Nucleus accumbens (tissue), 56 donors: ENCODE data around the gene RPS6KA3.
A peak's percentile ranks its signal among the peaks of the same experiment; 100 is the strongest.
"Not testable (repeated sequence)": the region's sequence is repeated elsewhere in the genome, so short reads cannot be mapped to it uniquely, and the experiment has no call there.

Source experiments
- DNase-seq, 56 donors: peaks; one replicate each; lab custom pipeline; 2025; lab: John Stamatoyannopoulos, UW

RPS6KA3 gene

DNA sequence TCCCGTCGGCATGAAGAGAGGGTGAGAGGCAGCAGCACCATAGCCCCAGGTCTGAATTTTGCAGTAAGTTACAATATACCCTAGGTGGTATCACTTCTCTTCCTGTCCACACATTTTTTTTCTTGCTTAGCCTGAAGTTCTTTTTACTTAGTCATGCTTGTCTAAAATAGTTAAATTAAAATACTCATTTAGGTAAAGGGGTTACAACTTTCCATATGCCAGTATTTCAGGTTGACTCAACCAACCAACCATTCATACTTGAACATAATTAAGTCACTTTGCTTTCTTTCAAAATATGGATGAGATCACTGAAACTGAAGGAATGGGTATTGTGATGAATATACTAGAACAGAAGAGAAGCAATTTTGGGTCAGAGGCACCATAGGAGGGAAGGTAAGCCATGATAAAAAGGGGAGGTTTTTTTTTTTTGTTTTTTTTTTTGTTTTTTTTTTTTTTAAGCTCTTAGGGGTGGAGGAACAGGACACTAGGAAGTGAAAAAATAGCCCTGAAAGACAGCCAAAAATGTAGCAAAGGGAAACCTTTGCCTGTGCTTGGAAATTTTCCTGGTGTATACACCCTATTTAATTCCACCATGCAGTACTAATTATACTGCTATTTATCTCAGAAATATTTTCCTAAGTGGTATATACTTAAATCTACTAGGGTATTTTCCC lies 41.8 kb downstream of the RPS6KA3 start:
- DNase-seq: no peak

DNA sequence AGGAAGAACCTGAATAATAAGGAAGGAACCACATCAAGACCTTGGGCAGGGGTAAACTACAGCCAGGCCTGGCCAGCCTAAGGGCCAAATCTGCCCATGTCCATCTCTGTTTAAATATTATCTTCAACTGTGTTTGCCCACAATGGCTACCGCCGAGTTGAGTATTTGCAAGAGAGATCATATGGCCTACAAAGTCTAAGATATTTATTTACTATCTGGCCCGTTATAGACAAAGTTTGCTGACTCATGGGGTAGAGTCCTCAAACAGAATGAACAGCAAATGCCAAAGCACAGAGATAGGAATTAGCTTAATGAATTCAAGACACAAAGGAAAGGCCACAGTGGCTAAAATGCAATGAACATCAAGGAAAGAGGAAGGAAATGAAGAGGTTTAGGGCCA lies 44.8 kb downstream of the RPS6KA3 start:
- no peak for DNase-seq

DNA sequence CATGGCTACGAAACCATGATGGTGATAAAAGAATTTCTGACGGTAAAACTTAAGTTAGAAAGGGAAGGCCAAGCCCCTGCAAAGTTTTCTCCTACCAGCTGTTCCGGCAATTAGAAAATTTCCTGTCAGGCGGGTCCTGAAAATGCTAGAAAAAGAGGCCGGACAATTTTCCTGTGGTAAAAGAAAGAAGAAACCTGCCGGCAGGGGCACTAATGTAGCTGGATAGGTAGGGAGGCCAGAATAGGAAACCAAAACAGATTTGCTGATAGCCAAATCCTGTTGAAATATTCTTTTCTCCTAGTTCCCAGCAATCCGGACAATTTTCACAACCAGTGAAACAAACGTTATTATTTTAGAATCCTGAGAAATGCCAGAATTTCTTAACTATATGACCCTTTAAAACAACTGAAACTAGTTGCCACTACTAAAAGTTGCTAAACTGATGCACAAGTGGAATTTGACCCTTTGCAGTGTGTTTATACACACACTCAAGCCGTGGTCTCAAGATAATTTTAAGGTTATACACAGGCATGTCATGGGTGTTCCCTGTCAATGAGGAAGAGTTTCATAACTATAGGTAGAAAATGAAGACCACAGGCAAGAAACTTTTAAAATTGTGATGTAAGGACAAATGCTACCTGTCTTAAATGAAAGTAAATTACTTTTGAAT lies 47.7 kb downstream of the RPS6KA3 start:
- DNase-seq: no peak

DNA sequence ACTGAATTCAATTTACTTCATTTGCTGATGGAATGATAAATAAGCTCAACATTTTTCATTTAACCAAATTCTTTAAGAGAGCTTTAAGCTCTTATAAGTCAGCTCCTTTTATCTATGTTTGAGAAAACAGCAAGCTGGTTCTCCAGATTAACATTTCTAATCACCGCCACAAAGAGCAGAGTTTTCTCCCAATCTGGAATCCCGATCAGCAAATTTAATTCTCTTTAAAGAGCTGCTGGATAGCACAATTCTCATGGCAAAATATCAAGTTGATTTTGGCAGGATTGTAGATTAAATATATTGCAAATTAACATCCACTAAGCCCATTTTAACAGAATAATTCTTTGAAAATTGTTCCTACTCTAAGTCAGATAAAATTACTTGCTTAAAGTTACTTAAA lies 48.8 kb downstream of the RPS6KA3 start:
- DNase-seq: no peak

DNA sequence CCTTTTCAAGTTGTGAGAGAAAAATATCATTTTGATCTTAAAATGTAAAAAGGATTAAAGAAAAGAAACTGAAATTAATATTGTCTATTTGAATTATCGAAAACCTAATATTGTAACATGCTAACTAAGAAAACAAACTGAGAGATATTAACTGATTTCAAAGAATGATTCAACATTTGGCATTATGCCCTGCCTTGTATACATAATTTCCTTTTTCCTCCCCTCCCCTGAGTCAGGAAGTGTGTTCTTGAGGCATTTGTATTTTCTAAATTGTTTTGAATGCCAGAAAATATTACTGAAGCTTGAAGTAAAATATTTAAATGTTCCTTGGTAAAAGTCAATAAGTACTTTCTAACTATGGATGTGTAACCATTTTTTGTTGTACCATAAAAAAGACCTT lies 49.4 kb downstream of the RPS6KA3 start:
- no peak for DNase-seq

DNA sequence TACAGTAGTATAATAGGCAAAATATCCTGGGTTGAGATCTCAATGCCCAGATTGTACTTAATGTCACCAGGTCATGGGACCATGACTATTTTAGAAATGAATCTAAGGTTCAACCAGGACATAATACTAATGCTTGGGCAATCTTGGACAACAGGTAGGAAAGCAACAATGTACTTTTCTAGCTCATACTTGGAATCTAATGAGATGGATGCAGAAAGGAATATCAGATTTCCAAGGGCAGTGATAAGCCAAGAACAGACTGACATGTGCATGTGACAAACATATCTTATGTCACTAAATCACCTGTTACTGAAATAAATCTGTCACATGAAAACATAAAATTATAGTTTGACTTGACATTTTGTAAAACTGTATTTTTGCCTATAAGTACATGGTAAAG lies 51.1 kb downstream of the RPS6KA3 start:
- DNase-seq: no peak

DNA sequence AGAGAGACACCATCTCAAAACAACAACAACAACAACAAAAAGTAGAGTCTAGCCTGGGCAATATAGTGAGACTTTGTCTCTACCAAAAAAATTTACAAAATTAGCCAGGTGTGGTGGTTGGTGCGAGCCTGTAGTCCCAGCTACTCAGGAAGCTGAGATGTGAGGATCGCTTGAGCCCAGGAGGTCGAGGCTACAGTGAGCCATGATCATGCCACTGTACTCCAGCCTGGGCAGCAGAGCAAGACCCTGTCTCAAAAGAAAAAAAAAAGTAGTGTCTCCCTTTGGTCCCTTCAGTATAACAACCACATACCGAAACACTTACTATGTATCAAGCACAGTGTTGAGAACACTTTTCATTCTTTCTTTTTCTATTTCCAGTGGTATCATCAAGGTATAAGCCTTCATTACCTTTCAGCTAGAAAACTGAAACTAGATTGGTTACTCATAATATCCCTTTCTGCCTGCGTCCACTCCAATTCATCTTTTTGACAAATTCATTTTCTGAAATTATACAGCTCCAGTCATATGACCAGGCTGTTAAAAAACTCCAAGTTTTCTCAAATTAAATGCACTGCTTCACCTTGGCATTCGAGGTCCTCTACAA lies 54.1 kb downstream of the RPS6KA3 start:
- DNase-seq: no peak

DNA sequence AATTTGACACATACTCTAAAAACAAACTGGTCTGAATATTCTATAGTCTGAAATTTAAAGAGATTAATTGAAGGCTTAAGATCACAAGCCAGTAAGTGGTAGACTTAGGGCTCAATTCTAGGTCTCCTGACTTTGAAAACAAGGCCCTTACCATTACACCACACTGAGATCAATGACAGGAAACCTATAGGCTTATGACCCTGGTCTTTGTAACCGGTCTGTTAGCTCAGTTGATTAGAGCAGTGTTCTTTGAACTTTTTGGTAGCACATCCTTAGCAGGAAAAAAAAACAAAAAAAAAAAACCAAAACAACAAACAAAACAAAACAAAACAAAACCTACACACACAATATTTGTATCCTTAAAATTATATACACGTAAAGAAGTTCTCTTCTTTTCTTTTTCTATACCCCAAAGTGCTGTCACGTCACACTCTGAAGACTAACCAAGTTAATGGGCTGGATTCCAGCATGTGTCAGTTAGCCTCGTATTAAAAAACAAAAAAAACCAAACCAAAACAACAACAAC lies 55.4 kb downstream of the RPS6KA3 start:
- no peak for DNase-seq

DNA sequence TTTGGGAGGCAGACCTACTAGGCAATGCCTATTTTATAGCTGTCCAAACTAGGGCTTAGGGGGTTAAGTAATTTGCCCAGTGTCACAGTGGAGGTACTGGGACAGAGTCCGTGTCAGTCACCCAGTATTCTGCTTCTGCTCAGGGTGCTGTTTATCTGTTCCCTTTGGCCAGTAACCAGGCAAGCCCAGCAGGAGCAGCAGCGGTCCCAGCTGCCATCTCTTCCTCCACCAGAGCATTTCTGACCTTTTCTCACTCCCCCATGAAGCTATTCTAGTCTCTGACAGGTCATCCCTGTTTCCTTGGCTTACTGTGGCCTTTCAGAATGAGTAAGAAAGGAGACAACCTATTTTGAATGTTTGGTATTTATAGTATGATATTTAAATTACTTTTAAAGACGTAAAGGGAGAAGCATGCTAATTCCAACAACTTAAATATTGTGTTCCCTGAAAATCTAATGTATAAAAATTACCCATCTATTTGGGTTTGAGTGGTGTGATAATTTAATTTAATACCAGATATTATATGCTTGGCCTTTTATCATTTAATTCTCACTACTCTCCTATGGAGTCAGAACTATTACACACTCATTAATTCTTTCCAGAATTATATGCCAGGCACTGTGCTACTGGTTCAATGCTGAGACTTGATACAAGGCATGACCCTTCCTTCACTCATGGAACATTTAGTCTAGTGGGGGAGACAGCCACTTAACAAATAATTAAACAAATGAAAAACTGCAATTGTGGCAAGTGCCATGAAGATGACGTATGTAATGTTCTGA lies 60.6 kb downstream of the RPS6KA3 start:
- DNase-seq: no peak

DNA sequence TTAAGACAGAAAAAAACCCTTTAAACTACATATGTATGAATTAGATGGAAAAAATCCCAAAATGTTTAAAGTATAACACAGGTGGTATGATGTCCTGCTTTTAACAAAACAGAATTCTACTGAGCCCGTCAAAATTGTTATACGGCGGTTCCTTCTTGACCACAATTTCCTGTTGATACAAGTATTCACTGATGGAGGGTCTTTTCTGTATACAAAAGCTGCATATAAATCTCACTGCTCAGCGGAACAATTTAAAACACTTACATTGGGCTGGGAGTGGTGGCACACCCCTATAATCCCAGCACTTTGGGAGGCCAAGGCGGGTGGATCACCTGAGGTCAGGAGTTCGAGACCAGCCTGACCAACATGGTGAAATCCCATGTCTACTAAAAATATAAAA lies 62.4 kb downstream of the RPS6KA3 start:
- no peak for DNase-seq

DNA sequence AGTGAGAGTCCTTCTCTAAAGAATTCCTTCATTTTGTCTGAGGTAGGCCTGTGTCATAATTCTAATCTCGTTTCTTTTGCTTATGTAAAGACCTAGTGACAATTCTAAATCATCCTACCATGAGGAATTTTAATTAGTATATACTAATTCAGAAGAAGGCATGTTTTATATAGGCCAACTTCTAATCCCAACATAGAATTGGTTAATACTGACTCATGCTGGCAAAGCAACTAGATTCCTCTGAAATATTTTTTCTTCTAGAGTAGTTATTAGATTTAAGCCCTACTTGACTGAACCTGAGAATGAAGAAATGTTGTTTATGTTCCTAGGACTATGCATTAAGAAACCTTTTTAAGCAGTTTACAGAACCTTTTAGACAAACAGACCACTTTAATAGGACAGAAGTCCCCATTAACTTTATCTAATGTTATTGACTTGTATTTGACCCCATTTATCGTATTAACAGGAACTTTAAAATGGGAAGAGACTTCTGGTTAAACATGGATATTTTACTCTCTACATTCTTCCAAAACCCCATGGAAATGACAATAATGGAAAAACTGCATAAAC lies 69.0 kb downstream of the RPS6KA3 start:
- DNase-seq: no peak

DNA sequence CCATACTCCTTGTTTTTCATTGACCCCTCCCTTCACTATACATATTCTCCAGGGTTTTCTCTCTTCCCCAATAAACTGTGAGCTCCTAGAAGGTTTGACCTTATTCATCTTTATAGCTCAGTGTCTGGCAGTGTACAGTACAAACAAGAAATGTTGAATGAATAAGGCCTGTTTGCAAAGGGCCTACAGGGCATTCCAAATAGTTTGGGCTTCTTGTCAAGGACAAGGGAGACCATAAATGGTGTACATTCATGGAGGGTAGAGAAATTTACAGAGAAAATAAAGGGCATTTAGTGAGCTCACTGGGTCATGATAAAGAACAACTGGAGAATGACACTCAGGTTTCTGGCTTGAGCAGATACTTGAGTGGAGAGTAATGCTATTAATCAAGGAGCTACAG lies 77.5 kb downstream of the RPS6KA3 start:
- DNase-seq: no peak

DNA sequence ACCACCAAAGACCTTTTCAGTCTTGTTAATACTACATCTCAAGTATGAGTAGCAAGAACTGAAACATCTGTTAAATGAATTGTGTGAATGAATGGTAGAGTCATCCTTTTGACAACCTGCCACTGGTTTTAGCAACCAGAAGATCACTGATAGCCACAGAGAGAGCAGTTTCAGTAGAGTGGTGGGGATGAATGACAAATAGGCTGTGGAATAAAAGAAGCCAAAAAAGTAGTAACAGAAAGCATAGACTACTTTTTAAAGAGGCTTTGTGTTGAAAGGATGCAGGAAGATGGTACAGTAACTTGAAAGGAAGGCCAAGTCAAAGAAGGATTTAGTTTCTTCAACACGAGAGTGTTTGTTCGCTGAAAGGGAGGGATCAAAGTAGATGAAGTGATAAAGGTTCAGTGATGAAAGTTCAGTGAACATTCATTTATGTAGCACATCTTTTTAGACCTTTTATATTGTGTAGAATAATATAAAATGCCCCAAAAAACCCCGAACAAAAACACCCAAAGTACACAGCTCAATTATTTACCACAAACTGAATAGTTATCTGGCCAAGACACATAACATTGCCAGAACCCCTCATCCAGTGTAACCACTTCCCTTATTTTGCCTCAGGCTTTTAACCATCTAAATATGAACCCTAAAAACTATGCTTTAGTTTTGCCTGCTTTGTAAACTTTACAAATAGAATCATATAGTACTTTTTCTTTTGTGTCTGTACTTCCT lies 84.9 kb downstream of the RPS6KA3 start:
- DNase-seq: no peak

DNA sequence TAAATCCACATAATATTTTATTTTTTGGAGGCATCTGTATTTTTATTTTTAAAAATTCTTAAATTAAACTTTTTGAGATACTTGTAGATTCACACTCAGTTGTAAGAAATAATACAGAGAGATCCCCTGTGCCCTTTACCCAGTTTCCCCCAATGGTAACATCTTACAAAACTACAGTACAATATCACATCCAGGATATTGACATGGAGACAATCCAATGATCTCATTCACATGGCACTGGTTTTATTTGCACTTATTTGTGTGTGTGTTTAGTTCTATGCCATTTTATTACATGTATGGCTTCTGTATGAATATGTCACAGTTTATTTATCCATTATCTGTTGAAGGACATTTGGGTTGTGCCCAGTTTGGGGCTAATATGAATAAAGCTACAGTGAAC lies 89.6 kb downstream of the RPS6KA3 start:
- DNase-seq: no peak

DNA sequence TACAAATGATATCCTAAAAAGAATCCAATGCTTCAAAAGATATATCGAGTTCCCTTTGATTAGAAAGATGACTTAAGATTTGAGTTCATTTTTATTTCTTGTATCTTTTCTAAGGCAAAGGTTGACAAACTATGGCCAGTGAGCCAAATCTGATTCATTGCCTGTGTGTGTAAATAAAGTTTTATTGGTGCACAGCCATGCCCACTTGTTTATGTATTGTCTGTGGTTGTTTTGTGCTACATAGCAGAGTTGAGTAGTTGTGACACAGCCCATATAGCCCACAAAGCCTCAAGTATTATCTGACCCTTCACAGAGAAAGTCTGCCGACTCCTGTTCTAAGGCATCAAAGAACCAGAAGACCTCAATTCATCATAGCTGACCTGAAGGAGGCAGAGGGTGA lies 92.9 kb downstream of the RPS6KA3 start:
- no peak for DNase-seq

DNA sequence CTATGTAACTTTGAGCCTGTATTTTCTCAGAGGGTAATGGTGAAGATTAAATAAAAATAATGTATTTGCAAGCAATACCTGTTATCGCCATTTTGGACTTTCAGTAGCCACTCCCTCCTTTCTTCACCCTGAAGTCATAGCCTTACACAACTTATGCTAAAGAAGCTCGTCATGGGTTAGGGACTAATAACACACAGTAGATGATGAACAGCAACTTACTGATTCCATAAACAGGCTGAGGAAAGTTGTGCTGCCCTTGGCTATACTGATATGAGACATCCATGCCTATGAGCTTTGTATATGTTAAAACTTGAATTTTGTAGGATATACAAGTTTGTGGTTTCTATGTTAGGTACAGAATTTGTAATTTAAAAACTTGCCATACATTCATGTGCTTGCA lies 93.4 kb downstream of the RPS6KA3 start:
- DNase-seq: no peak

DNA sequence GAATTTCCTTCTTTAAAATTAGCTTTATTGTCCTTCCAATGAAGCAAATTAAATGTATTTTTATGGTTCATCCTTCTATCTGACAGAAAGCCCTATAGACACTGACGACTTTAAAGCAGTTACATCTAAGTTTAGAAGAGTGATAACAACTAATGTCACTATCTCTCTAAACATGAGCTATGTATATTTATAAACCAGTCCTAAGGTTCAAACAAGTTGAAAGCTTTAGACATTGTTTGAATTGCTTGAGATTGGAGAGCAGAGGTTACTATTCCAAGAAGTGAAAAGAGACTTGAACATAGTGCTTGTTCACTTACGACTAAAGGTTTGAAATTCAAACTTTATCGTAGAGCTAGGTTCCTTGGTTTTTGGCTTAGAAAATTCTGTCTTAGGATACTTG lies 94.8 kb downstream of the RPS6KA3 start:
- no peak for DNase-seq

DNA sequence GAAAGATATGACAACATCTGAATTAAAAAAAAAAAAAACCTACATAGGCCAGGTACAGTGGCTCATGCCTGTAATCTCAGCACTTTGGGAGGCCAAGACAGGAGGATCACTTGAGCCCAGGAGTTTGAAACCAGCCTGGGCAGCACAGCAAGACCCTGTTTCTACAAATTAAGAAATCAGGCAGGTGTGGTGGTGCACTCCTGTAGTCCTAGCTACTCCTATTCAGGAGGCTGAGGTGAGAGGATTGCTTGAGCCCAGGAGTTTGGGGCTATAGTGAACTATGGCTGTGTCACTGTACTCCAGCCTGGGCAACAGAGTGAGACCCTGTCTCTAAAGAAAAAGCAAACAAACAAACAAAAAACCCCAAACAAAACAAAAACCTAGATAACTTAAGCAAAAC lies 104.2 kb downstream of the RPS6KA3 start:
- not testable (repeated sequence) for DNase-seq

DNA sequence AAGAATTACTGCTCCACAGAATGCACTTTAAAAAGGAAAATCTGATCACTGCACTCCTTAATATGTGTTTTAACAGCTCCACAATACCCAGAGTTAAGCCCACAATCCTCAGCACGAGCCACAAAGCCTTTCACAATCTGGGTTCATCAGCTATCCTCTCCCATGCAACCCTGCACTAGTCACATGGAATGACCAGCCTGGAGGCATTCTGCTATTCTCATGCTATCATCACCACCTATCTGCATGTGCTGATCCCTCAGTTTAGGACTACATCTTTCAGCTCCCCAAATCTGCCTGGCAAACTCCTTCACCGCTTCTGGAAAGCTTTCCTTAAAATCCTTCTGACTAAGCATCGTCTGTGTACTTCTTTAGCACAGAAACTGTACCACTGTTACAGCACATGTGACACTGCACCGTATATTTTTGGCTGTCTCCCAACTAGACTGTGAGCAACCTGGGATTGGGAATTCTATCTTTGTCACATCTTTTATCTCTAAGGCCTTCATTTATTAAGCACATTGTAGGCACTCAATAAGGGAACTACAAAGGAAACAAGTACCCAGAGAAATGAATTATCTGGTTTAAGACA lies 106.8 kb downstream of the RPS6KA3 start:
- DNase-seq: peak in 5 of 56 donors; percentile 0 to 3 (median 3)

DNA sequence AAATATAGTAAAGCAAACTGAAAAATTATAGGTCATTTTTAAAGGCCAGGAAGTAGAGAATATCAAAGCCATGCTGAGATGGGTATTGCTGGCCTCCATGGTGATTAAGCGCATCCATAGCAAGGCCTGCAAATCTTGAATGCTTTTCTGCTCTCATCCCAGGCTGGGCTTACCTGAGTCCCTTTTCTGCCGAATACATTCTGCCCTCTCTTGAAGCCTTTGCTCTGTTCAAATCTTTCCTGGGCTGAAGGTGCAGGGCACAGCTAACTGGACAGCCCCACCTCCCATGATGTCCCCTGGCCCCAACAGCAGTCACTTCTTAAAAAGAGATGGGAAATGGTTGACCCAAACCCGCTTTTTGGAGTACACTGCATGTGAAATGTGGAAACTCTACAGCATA lies 115.0 kb downstream of the RPS6KA3 start:
- DNase-seq: no peak
